Stimulated activated effector memory CD8-positive, alpha-beta T cell treated with anti-CD3 and anti-CD28 coated beads, Interleukin-12 subunit alpha, Interleukin-12 subunit beta, amount 100 ng/mL, for 72 hours (primary cell): Measurements from ENCODE around the gene CDK14.

Experiments
- ATAC-seq: fragments of 150-1000 bp; cut with Tn5 transposase; 2 replicates; pipeline ENCODE4 v1.10.0; 2021
- DNase-seq, 2 donors: peaks; one replicate each; pipeline ENCODE4 v3.0.0; 2021 to 2022; ENCODE audit warnings: low spot score in 2 of 2
- H3K27ac Mint-ChIP-seq: one replicate; pipeline ENCODE4 v1.8.0; 2022; ENCODE audit warnings: mild to moderate bottlenecking, mixed read lengths
- H3K36me3 Mint-ChIP-seq: one replicate; pipeline ENCODE4 v1.8.0; 2022; ENCODE audit warnings: mild to moderate bottlenecking, mixed read lengths
- H3K4me1 Mint-ChIP-seq: one replicate; pipeline ENCODE4 v1.8.0; 2022; ENCODE audit warnings: mixed read lengths
- H3K4me3 Mint-ChIP-seq: one replicate; pipeline ENCODE4 v1.8.0; 2022; ENCODE audit warnings: mild to moderate bottlenecking, mixed read lengths
- H3K9me3 Mint-ChIP-seq: one replicate; pipeline ENCODE4 v1.8.0; 2022; ENCODE audit warnings: mixed read lengths

The CDK14 gene

DNA sequence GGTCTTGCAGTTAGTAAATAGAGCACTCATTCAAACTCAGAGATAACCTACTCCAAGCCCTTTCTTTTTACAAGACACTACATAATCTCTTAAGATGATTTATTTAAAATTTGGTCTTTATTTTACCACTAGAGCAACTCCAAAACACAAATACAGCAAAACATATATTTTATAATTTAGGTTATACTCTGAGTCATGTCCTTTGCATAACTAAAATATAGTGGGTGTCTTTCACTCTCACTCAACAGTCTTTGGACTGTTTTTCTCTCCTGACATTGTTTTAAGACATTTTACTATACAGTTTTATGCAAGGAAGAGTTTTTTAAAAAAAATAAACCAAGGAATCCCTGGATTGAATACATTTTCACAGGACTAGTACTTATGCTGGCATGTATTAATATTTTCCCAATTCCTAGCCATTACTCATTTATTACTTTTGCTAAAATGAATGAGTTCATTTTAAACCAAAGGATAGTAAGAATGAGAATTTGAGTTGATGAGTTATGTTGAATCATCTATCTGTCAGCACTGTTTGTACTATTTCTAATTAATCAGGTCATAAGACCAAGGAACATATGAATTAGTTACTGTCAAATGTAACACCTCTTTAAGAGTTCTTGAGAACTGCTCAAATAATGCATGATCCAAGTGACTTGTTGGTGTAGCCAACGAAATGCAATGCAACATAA, 365.1 kb downstream of the CDK14 start:
- Mint-ChIP-seq H3K27ac (no peak overlapping the region), H3K9me3 (peaks cover 15% of the 10 kb centered on the region), H3K36me3 (no peaks in the 10 kb centered on the region), H3K4me1 (no peaks in the 10 kb centered on the region), H3K4me3 (no peak overlapping the region)
- DNase-seq (no peak), ATAC-seq (no peak)

- no peak for DNase-seq
- H3K36me3 Mint-ChIP-seq, result no peaks in the 10 kb centered on the region
- ATAC-seq, result no peak
Measured at GRCh38 chr7:90965211-90965610, 369.1 kb downstream of the CDK14 start.

GRCh38 chr7:90966346-90966745, 370.2 kb downstream of the CDK14 start:
- DNase-seq (no peak), ATAC-seq (no peak)
- Mint-ChIP-seq H3K36me3 (no peaks in the 10 kb centered on the region), H3K9me3 (peaks cover 17% of the 10 kb centered on the region), H3K4me3 (no peak overlapping the region), H3K27ac (no peak overlapping the region), H3K4me1 (no peaks in the 10 kb centered on the region)

More at GRCh38 chr7:90965211-90965610, 369.1 kb downstream of the CDK14 start:
- H3K4me1 Mint-ChIP-seq, result no peaks in the 10 kb centered on the region
- H3K27ac Mint-ChIP-seq, result no peak overlapping the region
- H3K9me3 Mint-ChIP-seq, result peaks cover 19% of the 10 kb centered on the region
- no peak overlapping the region for H3K4me3 Mint-ChIP-seq

DNA sequence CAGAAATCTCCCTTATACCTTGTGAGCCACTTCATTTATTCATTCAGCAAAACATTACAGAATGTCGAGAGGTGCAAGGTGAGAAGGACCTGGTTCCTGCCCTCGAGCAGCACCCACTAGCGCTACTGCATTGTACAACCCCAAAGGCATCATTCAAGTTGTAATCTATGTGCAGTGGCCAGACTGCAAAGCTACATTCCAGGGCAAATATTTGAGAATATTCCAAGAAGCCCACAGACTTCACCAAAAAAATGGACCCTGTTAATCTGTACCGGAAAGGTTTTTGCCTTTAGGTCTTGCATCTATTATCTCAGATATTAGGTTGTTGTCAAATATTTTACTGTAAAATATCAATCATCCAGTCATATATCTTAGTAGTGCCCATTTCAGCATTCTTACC, 372.8 kb downstream of the CDK14 start:
- ATAC-seq, result no peak

GRCh38 chr7:90972906-90973550, 376.9 kb downstream of the CDK14 start:
- Mint-ChIP-seq H3K36me3 (no peaks in the 10 kb centered on the region), H3K27ac (no peak overlapping the region), H3K9me3 (peaks cover 14% of the 10 kb centered on the region), H3K4me1 (no peaks in the 10 kb centered on the region), H3K4me3 (no peak overlapping the region)
- no peak for ATAC-seq
- no peak for DNase-seq

More for the DNA sequence above, 372.8 kb downstream of the CDK14 start:
- Mint-ChIP-seq H3K4me1 (no peaks in the 10 kb centered on the region), H3K36me3 (no peaks in the 10 kb centered on the region), H3K4me3 (no peak overlapping the region), H3K27ac (no peak overlapping the region), H3K9me3 (peaks cover 18% of the 10 kb centered on the region)
- no peak for DNase-seq

- DNase-seq (no peak), ATAC-seq (no peak)
- H3K36me3 Mint-ChIP-seq, result no peaks in the 10 kb centered on the region
Measured at GRCh38 chr7:90977056-90977455, 380.9 kb downstream of the CDK14 start.

DNA sequence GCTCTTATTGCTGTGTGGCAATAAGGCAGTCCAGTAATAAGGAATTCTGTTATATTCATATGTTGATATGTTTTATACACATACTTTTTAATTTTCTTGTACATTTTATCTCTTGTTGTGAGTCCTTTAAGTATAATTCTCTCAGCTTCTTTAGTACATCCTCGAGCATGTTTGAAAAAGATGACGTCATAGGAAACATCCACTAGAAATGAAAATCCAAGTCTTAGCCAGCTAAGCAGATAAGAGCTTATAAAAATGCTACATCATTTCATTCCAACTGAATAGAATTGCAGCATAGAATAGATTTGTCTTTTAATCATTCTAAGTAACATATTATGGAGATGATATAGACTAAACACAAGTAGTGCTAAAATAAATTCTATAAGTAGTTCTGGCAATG, 384.4 kb downstream of the CDK14 start:
- Mint-ChIP-seq H3K4me3 (no peak overlapping the region), H3K36me3 (no peaks in the 10 kb centered on the region), H3K9me3 (peaks cover 19% of the 10 kb centered on the region), H3K27ac (no peak overlapping the region), H3K4me1 (no peaks in the 10 kb centered on the region)
- DNase-seq, result no peak
- ATAC-seq, result no peak

More at GRCh38 chr7:90977056-90977455, 380.9 kb downstream of the CDK14 start:
- Mint-ChIP-seq H3K4me1 (no peaks in the 10 kb centered on the region), H3K9me3 (peaks cover 23% of the 10 kb centered on the region), H3K27ac (no peak overlapping the region), H3K4me3 (no peak overlapping the region)

DNA sequence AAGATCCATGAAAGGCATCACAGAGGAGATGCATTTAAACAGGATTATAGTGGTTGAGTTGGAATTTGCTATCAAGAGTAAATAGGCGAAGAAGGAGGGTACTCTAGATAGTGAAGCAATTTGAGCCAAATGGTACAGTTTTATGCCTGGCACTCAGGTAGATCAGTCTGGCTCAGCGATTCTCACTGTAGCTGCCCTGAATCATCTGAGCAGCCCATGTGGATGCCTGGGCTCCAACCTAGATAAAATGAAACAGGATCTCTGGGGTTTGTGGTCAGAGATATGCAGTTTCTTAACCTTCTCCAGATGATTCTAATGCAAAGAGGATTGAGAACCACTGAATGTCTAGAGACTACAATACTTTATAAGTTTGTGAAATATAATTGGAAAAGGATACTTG, 386.1 kb downstream of the CDK14 start:
- Mint-ChIP-seq H3K27ac (no peak overlapping the region), H3K4me3 (no peak overlapping the region), H3K4me1 (no peaks in the 10 kb centered on the region), H3K9me3 (peaks cover 14% of the 10 kb centered on the region), H3K36me3 (no peaks in the 10 kb centered on the region)
- ATAC-seq (no peak), DNase-seq (no peak)

DNA sequence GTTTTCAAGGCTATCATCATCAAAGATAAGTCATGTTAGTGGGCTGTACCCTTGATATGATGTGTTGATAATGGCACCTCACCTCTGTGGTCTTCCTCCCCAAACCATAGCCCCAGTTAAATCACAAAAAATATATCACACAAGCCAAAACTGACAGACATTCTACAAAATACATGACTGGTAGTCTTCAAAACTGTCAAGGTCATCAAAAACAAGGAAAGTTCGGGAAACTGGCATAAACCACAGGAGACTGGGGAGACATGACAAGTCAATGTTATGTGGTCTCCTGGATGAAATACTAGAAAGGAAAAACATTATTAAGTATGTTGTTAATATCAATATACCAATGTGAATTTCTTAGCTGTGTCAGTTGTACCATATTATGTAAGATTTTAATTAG, 388.6 kb downstream of the CDK14 start:
- H3K27ac Mint-ChIP-seq, result no peak overlapping the region

DNA sequence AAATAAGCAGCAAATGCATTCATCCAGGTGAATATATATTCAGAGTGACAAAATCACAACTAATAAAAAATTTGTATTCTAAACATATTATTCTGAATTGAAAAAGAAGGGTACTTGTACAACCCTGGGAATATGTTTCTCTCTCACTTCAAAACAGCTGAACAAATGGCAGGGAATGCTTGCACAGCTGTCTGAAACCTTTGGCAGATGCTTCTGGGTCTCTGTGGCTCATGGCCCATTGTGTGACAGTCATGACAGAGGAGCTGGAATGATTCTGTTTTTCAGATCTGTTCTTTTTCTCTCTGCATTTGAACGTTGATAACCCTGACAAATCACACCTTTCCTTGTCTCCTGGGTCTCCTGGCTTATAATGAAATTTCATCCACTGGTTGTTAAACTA, 392.4 kb downstream of the CDK14 start:
- DNase-seq (no peak), ATAC-seq (no peak)
- Mint-ChIP-seq H3K9me3 (peaks cover 16% of the 10 kb centered on the region), H3K4me1 (no peaks in the 10 kb centered on the region), H3K27ac (no peak overlapping the region), H3K36me3 (no peaks in the 10 kb centered on the region), H3K4me3 (no peak overlapping the region)

More for the DNA sequence above, 388.6 kb downstream of the CDK14 start:
- ATAC-seq (no peak), DNase-seq (no peak)
- Mint-ChIP-seq H3K36me3 (no peaks in the 10 kb centered on the region), H3K4me1 (no peaks in the 10 kb centered on the region), H3K9me3 (peaks cover 14% of the 10 kb centered on the region), H3K4me3 (no peak overlapping the region)

- Mint-ChIP-seq H3K36me3 (no peaks in the 10 kb centered on the region), H3K4me1 (no peaks in the 10 kb centered on the region), H3K4me3 (no peak overlapping the region), H3K27ac (no peak overlapping the region), H3K9me3 (peaks cover 16% of the 10 kb centered on the region)
- DNase-seq (no peak), ATAC-seq (no peak)
Measured at GRCh38 chr7:90988996-90989765, 393.1 kb downstream of the CDK14 start.

DNA sequence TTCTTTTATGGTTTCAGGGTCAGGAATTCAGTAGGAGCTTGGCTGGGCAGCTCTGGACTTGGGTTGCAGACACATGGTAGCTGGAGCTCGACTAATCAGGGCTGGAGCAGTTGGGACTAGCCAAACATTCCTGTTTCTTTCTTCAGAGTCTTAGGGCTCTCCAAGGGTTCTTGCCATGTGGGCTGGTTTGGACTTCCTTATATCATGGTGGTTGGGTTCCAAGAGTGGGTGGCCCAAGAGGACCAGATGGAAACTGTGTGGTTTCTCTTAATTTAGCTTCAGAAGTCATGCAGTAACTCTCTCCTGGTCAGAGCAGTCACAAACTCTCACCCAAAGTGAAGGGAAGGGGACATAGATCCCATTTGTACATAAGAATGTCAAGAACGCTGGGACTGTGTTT, 398.0 kb downstream of the CDK14 start:
- Mint-ChIP-seq H3K4me3 (no peak overlapping the region), H3K4me1 (no peaks in the 10 kb centered on the region), H3K27ac (no peak overlapping the region), H3K36me3 (no peaks in the 10 kb centered on the region), H3K9me3 (peaks cover 16% of the 10 kb centered on the region)
- no peak for ATAC-seq
- no peak for DNase-seq

DNA sequence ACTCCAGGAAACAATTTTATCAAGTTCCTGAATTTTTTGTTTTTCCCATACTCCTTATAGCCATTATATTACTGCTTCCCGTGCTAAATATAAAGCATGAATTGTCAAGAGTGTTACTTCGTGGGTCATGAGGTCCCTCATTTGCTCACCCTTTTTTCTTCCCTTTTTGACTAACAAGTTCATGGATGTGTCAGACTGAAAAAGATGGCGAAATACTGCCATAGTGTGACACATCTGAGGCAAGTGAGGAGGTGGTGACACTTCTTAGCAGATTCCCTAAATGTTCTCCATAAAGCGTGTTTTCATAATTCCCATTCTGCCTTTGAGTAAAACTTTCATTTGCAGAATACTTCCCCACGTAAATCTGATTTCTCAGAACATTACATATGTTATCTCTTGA, 398.5 kb downstream of the CDK14 start:
- no peak for DNase-seq
- no peak overlapping the region for H3K27ac Mint-ChIP-seq
- no peaks in the 10 kb centered on the region for H3K36me3 Mint-ChIP-seq
- no peak for ATAC-seq
- H3K4me3 Mint-ChIP-seq, result no peak overlapping the region
- no peaks in the 10 kb centered on the region for H3K4me1 Mint-ChIP-seq
- peaks cover 16% of the 10 kb centered on the region for H3K9me3 Mint-ChIP-seq

- no peak for ATAC-seq
- DNase-seq, result no peak
- no peaks in the 10 kb centered on the region for H3K4me1 Mint-ChIP-seq
- H3K27ac Mint-ChIP-seq, result no peak overlapping the region
- peaks cover 10% of the 10 kb centered on the region for H3K9me3 Mint-ChIP-seq
- no peak overlapping the region for H3K4me3 Mint-ChIP-seq
- H3K36me3 Mint-ChIP-seq, result no peaks in the 10 kb centered on the region
Measured at GRCh38 chr7:90995996-90996395, 399.9 kb downstream of the CDK14 start.

DNA sequence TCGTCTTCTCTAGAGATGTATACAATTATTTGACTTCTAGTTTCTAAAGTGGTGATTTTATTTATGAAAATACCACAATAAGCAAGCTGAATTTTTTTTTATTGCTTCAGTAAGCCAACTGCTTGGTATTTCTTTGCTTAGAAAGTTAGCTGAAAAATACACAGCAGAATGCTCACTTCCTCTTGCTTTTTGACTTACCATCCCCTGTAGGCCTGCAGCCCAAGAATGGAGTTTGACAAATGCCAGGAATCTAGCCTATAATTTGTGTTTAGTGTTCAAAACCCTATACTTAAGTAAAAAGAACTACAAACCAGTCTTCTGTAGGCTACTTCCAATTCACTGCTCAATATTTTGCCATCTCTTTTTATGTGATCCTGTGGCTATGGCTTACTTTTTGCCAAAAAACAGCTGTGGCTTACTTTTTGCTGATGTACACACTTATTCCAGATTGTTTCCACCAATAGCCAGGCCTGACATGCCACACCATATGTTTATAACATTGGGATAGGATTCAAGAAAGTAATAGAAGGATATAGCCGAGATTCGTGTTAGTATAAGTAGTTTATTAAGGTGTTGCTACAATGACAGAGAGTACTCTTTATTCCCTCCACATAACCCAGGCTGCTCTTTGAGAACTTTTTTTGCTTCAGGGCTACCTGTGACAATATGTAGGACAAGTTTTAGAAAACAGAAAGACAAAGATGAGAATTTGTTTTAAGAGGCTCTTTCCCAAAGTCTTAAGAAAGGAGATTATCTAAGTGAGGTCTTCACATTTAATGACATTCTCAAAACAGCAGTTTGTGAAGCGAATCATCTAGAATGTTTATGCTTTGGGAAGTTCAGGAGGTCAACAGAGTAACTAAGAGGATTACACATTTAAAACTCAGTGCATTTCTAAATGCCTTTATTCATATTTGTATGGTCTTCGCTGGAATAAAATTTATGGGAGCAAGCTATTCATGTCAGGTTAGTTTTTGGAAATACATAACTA, 404.2 kb downstream of the CDK14 start:
- Mint-ChIP-seq H3K4me1 (no peaks in the 10 kb centered on the region), H3K27ac (no peak overlapping the region), H3K9me3 (peaks cover 4% of the 10 kb centered on the region), H3K4me3 (no peak overlapping the region), H3K36me3 (no peaks in the 10 kb centered on the region)
- DNase-seq (no peak), ATAC-seq (no peak)
